ENCODE data around the gene DKC1.

- TF ChIP-seq CTCF (conservative IDR thresholded peaks at IDR 0.05; ENCODE audit: low read depth, low read length), result no peak
- no peak for TF ChIP-seq EZH2 (IDR thresholded peaks at IDR 0.05; ENCODE audit: borderline replicate concordance, low read depth, low read length, poor library complexity, severe bottlenecking)
These were observed 47.4 kb downstream of the DKC1 start for GRCh38 chrX:154809939-154810665.
